GM19324 (cell line): ENCODE data around the gene GIMAP2.
"Not testable (repeated sequence)": the region's sequence is repeated elsewhere in the genome, so short reads cannot be mapped to it uniquely, and the experiment has no call there.

ENCODE experiments used
- ATAC-seq: cut with Tn5 transposase; IDR thresholded peaks from one replicate; pipeline ENCODE4 v1.9.1; 2021; ENCODE audit warnings: mild to moderate bottlenecking, moderate library complexity; ENCODE audit not compliant: unreplicated experiment, low FRiP score

The GIMAP2 gene

DNA sequence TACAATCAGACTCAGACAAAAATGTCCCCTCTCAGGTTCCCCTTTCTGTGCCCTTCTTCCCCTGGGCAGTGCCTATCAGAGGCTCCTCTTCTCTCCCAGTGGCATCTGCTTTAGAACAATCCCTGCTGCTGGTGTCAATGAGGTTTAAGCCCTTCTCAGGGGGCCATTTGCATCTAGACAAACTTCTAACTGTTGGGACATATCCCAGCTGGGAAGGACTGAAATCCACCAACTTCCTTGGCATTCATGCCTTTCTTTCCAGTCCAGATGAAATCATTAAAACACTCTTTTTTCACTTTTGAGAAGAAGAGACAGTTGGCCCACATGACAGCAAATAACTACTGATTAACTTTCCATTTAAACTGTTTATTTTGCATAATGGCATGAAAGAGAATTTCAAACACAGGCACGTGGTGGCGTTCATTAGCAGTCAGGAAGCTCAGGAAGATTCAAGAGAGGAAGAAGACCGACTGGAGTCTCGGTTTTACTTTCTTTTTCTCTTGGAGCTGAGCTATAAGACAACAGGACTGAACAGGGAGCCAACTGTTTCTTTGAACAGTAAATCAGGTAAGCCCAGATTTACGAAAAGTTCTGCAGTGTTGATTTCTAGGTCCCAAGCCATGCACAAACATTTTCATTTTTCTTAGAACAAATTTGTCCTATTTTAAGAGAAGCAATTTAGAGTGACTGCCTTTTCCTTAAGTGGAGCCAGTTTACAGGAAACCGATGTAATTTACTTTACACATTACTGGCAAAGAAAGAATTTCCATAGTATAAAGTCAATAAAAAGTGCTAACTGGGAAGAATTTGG is at the start of gene GIMAP2:
Gene GIMAP2 (plus strand): TSS at position 488 of the 811 bp plus-strand sequence. CDS start 1,354 bp downstream, outside the sequence.
- peak; percentile 97 for ATAC-seq

DNA sequence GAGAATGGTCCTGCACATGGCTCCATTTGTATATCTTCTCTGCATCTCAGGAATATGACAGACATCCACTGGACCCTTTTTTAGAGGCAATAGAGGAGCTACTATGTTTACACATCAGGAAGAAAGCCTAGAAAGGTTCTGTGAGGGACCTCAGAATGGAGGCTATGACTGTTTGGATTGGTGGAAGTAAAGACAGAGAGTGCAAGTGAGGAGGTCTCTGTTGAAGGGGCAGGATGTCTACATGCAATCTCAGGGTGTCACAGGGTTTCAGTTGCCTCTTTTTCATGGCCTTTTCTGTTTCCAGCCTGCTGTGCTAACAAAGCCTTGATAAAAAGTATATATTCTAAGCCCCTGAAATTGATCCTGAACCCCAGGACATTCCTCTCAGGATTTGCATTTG is 43.7 kb upstream of the GIMAP2 start:
- ATAC-seq: no peak

DNA sequence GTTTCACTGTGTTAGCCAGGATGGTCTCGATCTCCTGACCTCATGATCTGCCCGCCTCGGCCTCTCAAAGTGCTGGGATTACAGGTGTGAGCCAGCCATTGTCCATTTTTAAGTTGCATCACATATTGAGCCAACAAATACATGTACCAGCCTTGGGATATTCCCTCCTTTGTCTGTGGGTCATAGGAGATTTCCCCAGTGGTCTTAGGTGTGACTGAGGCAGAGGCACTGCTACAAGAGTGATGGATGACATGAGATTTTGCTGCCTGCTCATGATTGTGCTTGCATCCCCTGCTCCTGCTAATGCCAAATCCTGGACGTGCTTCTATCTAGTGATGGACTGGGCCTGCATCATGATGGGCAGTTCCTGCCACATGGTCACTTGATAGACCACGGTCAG is 42.6 kb upstream of the GIMAP2 start:
- no peak for ATAC-seq

DNA sequence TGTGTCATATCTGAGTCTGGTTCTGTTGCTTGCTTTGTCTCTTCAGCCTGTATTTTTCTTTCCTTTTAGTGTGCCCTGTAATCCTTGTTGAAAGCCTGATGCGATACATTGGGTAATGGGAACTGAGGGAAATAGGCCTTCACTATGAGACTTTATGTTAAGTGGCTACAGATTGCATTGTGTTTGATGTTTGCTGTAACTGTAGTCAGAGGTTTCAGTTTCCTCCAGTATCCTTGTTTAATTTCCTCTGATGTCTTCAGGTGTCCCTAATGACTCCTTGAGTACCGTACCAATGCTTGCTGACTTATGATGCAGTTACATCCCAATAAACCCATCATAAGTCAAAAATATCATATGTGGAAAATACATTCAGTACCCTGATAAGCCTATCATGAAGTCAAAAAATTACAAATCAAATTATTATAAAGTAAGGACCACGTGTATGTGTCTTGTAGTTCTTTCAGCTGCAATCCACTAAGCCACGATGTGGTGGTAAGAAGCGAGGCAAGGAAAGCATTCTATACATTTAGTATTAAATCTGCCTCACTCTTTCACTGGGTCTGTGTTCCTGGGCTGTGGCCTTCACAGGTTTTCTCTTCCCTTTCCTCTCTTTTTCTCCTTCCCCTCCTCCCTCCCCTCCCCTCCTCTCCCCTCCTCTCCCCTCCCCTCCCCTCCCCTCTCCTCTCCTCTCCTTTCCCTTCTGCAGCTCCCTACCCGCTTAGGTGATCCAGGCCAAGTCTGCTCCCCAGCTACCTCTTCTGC is 40.1 kb upstream of the GIMAP2 start:
- no peak for ATAC-seq

- ATAC-seq: no peak
Measured at GRCh38 chr7:150648353-150649079, 37.0 kb upstream of the GIMAP2 start.

GRCh38 chr7:150649080-150649385 is 36.5 kb upstream of the GIMAP2 start:
- ATAC-seq: no peak

- no peak for ATAC-seq
Measured at GRCh38 chr7:150654692-150655091, 30.8 kb upstream of the GIMAP2 start.

- ATAC-seq: no peak
Measured at GRCh38 chr7:150656047-150656446, 29.5 kb upstream of the GIMAP2 start.

DNA sequence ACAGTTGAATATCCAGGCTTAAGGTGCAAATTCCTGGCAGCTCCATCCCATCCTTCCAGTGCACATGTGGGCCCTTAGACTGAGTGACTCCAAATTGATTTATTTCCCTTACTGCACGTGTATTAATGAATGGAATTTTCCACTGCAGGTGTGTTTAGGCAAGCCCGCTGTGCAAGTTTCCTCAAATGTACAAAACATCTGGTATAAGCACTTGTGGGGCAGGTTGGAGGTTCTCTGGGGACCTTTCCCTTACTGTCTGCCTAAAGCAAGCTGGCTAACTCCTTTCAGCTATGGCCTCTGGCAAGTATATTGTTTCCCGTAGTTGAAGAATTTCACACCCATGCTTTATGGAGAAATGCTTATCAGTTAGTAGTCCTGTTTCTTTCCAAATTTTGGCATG is 28.0 kb upstream of the GIMAP2 start:
- ATAC-seq: no peak

- ATAC-seq: no peak
Measured at GRCh38 chr7:150660939-150661613, 24.4 kb upstream of the GIMAP2 start.

GRCh38 chr7:150662821-150663220 is 22.7 kb upstream of the GIMAP2 start:
- not testable (repeated sequence) for ATAC-seq

GRCh38 chr7:150663802-150664494 is 21.6 kb upstream of the GIMAP2 start:
- no peak for ATAC-seq

- no peak for ATAC-seq
Measured at GRCh38 chr7:150665089-150665748, 20.3 kb upstream of the GIMAP2 start.

- no peak for ATAC-seq
Measured at GRCh38 chr7:150665896-150666295, 19.6 kb upstream of the GIMAP2 start.

DNA sequence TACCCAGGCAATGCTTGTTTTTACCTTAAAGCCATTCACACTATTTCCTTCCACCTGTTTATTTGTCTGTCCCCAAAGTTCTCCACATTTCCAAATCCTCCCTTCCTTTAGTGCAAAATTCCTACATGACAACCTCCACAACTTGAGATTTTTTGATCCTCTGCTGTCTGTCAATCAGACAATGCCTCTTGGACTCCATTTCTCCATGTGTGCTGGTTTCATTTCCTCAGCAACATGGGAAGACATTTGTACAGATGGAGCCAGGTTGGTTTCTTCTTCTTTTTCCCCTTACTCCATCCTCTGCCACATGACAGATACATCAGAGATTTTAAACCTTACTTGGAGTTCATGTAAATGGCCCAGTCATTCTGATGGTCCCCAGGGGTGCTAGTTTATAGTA is 19.1 kb upstream of the GIMAP2 start:
- no peak for ATAC-seq

GRCh38 chr7:150668472-150668911 is 17.0 kb upstream of the GIMAP2 start:
- peak; percentile 66 for ATAC-seq

- no peak for ATAC-seq
Measured at GRCh38 chr7:150668977-150669376, 16.5 kb upstream of the GIMAP2 start.

GRCh38 chr7:150671798-150672585 is 13.5 kb upstream of the GIMAP2 start:
- ATAC-seq: not testable (repeated sequence)

DNA sequence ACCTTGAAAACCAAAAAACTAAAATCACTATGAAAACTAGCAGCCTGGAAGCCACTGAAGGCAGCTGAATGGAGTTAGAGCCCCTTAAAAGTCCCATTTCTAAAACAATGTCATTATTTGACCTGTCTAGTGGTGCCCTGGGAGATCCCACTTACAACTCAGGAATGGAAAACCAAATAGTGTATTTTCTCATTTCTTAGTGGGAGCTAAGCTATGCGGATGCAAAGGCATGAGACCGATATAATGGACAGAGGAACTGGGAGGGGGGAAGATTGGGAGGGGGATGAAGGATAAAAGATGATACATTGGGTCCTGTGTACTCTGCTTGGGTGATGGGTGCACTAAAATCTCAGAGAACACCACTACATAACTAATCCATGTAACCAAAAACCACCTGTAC is 9.8 kb upstream of the GIMAP2 start:
- ATAC-seq: no peak
